Inflammatory macrophage (primary cell): ENCODE measurements around the gene EDARADD.

Experiments used
- DNase-seq, 2 donors: peaks; one replicate each; pipeline ENCODE4 v3.0.0-alpha.2; 2020 to 2022

Gene EDARADD

DNA sequence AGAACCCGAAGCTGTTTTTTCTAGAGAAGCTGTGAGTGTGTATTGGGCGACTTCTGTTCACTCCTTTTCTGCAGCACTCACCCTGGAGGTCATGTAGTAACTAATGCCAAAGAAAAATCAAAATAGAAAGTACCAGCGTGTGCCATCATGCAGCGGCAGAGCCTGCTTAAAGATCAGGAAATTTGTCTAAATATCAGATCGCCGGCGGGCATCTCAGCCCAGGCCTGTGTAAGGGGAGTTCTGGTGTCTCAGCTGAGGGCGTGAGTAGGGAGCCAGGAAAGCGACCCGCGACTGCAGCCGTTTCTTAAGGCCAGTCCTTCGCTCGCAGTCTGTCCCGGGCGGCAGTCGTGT, 768 bp downstream of the EDARADD start:
- DNase-seq = no peak

DNA sequence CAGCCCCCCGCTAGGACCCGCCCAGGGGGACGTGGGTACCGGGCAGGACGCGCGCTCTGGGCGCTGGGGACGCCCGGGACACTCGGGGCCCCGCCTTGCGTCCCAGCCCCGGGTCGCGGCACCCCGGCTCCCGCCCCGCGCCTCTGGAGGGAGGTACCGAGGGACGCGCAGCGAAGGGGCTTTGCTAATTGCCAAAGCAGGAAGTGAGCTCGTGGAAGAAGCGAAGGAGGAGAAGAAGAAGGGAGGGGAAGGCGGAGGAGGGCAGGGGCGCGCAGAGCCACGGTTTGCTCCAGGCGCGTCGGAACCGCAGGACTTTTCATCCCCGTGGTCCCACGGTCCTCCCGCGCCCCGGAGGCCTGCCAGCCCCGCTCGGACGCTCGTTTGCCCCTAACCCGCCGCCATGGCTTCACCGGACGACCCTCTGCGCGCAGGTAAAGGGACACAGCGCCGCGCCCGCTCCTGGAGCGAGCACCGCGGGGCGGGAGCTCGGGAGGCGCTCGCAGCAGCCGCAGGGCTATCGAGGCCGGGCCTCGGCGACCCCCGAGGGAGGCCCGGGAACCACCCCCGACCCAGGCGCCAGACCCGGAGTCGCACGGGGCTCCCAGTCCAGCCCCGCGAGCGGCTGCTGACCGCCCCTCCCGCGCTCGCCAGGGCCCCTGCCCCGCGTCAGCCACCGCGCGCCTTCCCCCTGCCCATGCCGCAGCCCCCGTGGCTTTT, 1.3 kb downstream of the EDARADD start:
- no peak for DNase-seq

GRCh38 chr1:236395947-236396664, 2.0 kb downstream of the EDARADD start:
- DNase-seq = no peak

GRCh38 chr1:236396665-236397043, 2.6 kb downstream of the EDARADD start:
- no peak for DNase-seq

GRCh38 chr1:236397173-236397759, 3.2 kb downstream of the EDARADD start:
- DNase-seq = no peak

DNA sequence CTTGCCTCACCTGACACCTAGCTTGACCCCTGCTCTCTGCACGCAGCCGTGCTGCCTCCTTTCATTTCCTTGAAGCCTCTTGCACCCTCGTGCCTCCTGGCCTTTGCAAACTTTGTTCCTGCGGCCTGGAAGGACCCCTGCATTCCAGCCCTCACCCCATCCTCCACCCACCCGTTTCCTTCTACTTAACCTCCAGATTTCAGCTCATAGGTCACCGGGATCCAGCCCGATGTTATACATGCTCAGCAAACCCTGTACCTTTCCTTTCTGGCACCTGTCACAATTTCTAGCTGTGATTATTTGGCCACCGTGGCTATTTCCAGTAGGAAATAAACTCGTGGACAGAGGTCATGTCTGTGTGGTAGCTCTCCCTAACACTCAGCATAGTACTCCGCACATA, 4.5 kb downstream of the EDARADD start:
- DNase-seq = no peak

DNA sequence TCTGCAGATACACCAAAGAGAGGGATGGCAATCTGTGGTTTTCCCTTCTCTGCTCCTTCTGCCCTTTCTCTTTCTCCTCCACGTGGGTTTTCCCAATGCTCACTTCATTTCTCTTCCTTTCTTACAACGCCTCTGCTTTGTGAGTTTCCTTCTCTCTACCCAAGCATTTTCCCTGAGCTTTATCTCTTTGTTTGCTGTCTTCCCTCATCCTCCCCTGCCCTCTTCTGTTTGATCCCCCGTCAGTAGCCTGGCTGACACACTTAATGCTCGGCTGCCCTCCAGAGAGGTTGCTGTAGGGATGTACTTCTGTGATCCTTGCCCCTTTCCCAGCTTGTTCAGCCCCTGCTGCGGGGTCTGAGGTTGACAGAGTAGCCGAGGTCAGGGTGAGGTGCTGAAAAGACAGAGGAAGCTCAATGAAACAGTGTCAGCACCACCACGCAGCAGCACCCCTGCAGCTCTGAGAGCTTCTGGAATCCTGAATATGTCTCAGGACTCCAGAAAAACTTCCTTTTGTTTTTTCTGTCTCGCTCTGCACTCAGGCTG, 6.0 kb downstream of the EDARADD start:
- DNase-seq = no peak

- no peak for DNase-seq
Measured at GRCh38 chr1:236401698-236402097, 7.6 kb downstream of the EDARADD start.

DNA sequence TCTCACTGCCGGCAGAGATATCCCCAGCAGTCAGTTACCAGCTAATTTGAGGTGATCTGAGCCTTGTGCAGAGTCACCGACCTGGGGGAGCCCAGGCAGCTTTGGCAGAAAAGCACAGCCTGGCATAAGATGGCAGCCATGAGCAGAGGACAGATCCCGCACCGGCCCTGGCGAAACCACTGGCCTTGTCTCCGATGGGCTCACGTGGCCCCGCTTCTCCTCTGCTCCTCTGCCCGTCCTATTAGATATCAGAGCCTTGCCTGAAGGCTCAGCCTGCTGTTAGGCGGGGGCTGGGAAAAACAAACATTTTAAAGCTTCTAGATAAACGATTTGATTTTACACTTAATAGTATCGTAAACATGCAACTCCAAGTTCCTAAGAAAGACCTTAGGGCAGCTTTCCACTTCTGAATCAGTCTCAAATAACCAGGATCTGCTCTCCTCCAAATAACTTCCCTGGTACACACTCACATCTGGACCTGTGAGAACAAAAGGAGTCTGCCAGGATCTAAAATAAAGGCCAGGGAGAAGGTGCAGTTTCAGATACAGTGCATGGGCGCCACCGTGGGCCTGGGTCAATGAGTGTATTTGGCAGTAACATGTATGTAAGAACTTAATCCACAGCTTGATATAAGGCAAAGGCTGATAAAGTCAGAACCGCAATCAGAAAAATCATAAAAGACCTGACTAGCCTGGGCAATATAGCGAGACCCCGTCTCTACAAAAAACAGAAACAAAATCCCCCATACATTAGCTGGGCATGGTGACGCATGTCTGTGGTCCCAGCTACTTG, 10.0 kb downstream of the EDARADD start:
- no peak for DNase-seq

GRCh38 chr1:236407059-236407458, 13.0 kb downstream of the EDARADD start:
- no peak for DNase-seq

DNA sequence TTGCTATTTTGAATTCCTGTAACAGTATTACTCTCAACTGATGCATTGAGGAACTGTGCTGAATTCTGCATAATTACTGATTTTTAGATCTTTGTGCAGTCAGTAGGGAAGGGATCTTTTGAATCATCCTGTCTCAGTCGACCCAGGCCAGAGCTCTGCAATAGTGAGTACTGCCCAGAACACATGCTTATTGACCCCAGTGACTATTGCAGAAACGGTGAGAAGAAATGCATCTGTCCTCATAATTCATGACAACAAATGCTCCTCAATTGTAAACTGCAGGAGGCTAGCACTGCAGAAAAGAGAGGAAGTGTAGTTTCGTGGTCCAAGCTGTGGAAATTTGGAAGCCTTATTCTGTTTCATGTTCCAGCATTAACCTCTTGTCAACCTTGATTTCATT, 19.6 kb downstream of the EDARADD start:
- no peak for DNase-seq

- no peak for DNase-seq
Measured at GRCh38 chr1:236416165-236416564, 22.1 kb downstream of the EDARADD start.

- no peak for DNase-seq
Measured at GRCh38 chr1:236417336-236417735, 23.2 kb downstream of the EDARADD start.

GRCh38 chr1:236419502-236419901, 25.4 kb downstream of the EDARADD start:
- no peak for DNase-seq

GRCh38 chr1:236421022-236421421, 26.9 kb downstream of the EDARADD start:
- no peak for DNase-seq

DNA sequence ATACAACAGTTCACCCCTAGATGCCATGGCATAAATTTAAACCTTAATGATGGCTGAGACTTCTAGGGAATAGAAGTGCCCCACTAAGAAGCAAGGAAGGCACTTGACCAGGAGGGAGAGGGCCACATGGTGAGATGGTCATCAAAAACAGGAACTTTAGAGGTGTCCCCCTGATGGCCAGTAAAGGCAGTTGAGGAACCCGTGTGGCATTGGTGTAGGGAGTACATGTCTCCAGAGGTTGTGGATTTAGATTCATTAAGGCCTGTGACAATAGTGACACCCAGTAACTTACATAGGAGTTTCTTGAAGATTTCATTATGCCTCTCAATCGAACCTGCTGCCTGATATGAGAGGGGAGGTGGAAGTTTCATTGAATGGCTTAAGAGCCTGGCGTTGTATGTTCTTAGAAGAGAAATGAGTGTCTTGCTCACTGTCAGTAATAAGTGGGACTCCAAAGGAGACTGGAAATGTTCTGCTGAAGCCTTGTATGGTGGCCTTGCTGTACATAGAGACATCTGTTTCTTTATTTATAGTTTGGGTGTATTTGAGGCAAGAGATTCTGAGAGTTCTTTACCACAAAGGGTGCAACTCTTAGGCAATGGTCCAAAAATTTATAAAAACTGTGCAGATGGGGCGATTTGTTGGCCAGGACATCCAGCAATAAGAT, 27.9 kb downstream of the EDARADD start:
- DNase-seq = no peak

- DNase-seq = no peak
Measured at GRCh38 chr1:236422517-236422876, 28.4 kb downstream of the EDARADD start.

DNA sequence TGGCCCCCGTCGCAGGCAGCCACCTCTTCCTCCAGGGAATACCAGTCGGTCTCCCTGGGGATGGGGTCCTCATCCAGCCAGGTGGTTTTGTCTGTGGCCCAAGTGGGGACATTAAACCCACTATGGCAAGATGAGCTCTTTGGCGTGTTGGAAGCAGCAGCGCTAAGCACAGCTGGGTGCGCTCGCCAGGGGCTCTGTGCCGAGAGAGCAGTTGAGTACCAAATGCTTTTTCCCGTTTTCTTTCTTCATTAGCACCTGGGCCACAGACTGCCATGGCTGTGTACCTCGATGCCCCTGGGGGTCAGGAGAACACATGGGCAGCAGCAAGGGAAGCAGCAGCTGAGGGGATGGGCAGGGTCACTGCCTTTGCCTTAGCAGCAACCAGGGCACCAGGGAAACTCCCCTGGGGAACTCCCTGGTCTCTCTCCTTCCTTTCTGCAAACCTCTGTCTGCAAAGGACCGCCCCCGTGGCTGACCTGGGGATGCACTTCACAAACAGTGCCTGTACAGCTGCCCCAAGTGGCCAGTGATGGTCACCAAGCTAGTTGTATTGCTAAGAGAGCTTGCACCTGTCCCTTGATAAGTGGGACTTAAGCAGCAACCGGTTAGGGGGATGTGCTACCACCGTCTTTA, 31.1 kb downstream of the EDARADD start:
- DNase-seq = no peak

DNA sequence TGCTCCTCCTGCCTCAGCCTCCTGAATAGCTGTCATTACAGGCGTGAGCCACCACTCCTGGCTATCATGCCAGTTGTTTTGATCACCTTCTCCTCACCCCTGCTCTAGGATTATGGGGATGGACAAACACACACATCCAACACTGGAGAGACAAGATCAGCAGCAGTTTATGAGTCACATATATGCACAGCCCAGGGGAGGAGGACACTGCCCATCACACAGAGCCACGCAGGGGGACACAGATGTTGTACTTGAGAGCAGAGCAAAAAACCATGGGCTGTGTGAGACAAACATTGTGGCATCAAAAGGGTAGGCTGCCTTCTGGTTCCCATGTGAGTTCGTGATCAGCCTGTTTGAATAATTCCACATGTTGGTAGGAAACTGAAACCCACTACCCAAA, 32.1 kb downstream of the EDARADD start:
- no peak for DNase-seq

- no peak for DNase-seq
Measured at GRCh38 chr1:236429715-236430274, 35.7 kb downstream of the EDARADD start.

GRCh38 chr1:236433819-236434315, 39.8 kb downstream of the EDARADD start:
- DNase-seq = no peak

- DNase-seq = no peak
Measured at GRCh38 chr1:236438614-236439013, 44.5 kb downstream of the EDARADD start.
